ENCODE data around the gene BHLHE23.

BHLHE23 gene

GRCh38 chr20:62989201-62989601 is 17.6 kb downstream of the BHLHE23 start:
- H3K4me3 ChIP-seq (ENCODE audit: low read length), result no peak overlapping the region
- no peak for DNase-seq (ENCODE audit: low read depth)
- TF ChIP-seq CTCF (IDR thresholded peaks at IDR 0.05; ENCODE audit: insufficient read depth, low read depth, low read length, missing control alignments), result no peak

- TF ChIP-seq CTCF (IDR thresholded peaks at IDR 0.05; ENCODE audit: insufficient read depth, low read depth, low read length, missing control alignments), result no peak
- DNase-seq (ENCODE audit: low read depth), result no peak
- no peak overlapping the region for H3K4me3 ChIP-seq (ENCODE audit: low read length)
These were observed 19.6 kb downstream of the BHLHE23 start for GRCh38 chr20:62987114-62987513.

- no peak for DNase-seq (ENCODE audit: low read depth)
- H3K4me3 ChIP-seq (ENCODE audit: low read length), result no peak overlapping the region
- TF ChIP-seq CTCF (IDR thresholded peaks at IDR 0.05; ENCODE audit: insufficient read depth, low read depth, low read length, missing control alignments), result no peak
These were observed 20.4 kb downstream of the BHLHE23 start for GRCh38 chr20:62986257-62986800.

- no peak for TF ChIP-seq CTCF (IDR thresholded peaks at IDR 0.05; ENCODE audit: insufficient read depth, low read depth, low read length, missing control alignments)
- DNase-seq (ENCODE audit: low read depth), result no peak
- H3K4me3 ChIP-seq (ENCODE audit: low read length), result no peak overlapping the region
These were observed 21.4 kb downstream of the BHLHE23 start for GRCh38 chr20:62985444-62985778.

GRCh38 chr20:62984666-62985443 is 21.9 kb downstream of the BHLHE23 start:
- no peak for DNase-seq (ENCODE audit: low read depth)
- no peak for TF ChIP-seq CTCF (IDR thresholded peaks at IDR 0.05; ENCODE audit: insufficient read depth, low read depth, low read length, missing control alignments)
- H3K4me3 ChIP-seq (ENCODE audit: low read length), result no peak overlapping the region

- no peak for DNase-seq (ENCODE audit: low read depth)
- no peak for TF ChIP-seq CTCF (IDR thresholded peaks at IDR 0.05; ENCODE audit: insufficient read depth, low read depth, low read length, missing control alignments)
- no peak overlapping the region for H3K4me3 ChIP-seq (ENCODE audit: low read length)
These were observed 23.6 kb downstream of the BHLHE23 start for GRCh38 chr20:62983210-62983609.

Data from epithelial cell of esophagus (primary cell).